ENCODE measurements around the gene ABCA3. TPM values are rescaled to one million over a fixed set of nuclear protein-coding genes. Genes with fewer than 3 reads are reported as not detected.
A peak's percentile ranks its signal among the peaks of the same experiment; 100 is the strongest.
"Not testable (repeated sequence)": the region's sequence is repeated elsewhere in the genome, so short reads cannot be mapped to it uniquely, and the experiment has no call there.

ABCA3 gene
- total RNA-seq, result 8.3 and 9.2 TPM in 2 replicates

DNA sequence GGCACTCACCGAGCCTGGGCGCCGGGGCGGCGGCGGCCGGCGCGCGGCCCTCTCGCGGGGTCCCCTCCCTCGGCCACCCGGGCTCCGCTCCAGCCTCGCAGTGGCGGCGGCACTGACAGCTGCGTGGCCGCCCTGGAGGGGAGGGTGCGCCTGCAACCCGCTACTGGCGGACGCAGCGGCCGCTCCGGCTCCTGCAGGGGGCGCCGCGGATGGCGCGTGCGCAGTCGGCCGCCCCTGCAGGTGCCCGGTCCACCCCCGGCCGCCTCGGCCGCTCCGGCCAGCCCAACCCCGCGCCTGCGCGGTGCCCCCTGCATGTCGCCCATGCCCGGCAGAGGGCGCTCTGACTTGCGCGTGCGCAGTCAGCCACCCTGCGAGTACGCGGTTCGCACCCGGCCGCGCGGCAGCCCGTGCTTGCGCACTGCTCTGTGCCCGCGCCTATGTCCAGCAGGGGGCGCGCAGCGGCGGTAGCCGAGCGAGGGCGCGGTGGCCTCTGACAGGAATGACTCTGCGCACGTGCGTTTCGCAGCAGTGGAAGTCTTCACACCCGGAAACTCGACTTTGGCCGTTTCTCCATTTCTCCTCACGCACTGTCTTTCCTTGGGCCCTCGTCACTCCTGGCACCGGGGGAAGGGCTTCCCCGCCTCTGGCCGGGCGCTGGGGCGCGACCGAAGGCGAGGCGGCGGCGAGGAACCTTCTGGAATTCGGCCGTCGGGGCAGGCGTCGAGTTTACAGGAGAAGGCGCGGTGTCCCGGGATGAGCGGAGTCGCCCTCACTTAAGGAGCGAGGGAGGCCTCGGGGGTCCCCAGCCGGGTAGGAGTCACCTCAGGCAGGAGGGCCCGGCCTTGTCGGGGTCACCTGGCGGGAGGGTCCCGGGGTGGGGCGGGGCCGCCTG, at the start of gene ABCA3:
ABCA3 (minus strand) TSS at position 165 of the 892 bp plus-strand sequence. CDS start 14,262 bp downstream, outside the sequence.
- peak within 1 kb of the TSS; percentile 82 for H3K27ac Mint-ChIP-seq
- H3K36me3 Mint-ChIP-seq (ENCODE audit: low read depth), result peaks cover 8% of the 10 kb centered on the region
- H3K4me1 Mint-ChIP-seq, result peaks cover 16% of the 10 kb centered on the region
- intact Hi-C loops (cut with micrococcal nuclease), result loop anchor here (1.0 to 5.0 kb wide), 3 partner anchors 82 to 160 kb away; no protein-coding TSS in a partner anchor
- H3K9me3 Mint-ChIP-seq, result no peaks in the 10 kb centered on the region
- H3K27me3 Mint-ChIP-seq, result peaks cover 32% of the 10 kb centered on the region
- H3K4me3 Mint-ChIP-seq, result peak within 1 kb of the TSS; percentile 93
- DNase-seq, result peak; percentile 100

DNA sequence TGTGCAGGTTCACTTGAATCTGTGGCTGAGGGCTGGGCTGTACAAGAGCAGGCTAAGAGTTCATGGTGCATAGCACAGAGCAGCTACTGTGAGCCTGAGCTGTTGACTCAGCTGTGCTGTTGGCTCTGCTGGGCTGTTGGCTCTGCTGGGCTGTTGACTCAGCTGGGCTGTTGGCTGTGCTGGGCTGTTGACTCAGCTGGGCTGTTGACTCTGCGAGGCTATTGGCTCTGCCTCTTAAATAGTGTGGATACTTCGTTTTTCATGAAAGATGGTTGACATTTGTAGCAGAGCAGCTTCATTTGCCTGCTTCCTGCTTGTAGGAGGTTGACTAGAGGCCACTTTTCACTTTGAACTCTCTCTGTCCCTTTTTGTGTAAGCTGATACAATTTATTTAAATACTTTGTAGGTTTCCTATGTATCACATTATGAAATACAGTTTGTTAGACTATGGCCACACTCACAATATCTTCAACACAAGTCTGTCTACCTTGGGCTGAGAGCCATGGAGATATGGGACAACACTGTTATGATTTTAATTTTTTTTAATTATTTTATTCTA, 48.4 kb upstream of the ABCA3 start:
- no peak for DNase-seq
- H3K36me3 Mint-ChIP-seq (ENCODE audit: low read depth), result peaks cover 3% of the 10 kb centered on the region
- peaks cover 6% of the 10 kb centered on the region for H3K27me3 Mint-ChIP-seq

DNA sequence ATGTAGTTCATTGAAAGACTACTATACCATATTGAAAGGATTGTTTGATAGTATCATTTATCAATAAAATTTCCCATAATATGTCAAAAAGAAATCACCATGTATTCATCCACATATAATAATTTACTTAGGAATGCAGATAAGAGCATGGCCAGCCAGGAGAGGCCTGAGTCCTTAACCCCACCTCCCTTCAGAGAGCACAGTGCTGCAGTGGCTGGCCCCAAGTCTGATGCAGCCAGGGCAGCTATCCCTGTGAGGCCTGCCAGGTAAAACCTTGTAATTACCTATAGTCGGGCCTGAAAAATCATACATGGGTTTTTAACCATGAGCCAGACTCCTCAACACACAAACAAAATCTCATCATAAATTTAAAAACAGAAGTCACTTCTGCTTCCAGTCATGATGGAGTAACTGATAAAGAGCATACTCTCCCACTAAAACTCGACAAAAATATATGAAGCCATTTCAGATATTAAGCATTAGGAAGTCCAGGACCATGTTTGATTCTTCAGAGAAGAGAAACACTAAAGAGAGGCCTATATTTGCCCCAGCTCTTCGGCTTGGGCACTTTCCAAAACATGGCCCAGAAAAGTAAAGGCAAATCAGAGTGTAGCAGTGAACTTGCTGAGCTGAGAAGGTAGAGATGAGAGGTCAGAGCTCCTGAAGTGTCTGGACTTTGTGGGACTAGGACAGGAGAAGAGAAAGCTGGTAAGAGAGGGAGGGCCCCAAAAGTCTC, 47.8 kb upstream of the ABCA3 start:
- Mint-ChIP-seq H3K9me3 (peaks cover 6% of the 10 kb centered on the region), H3K4me1 (peaks cover 4% of the 10 kb centered on the region), H3K4me3 (no peak overlapping the region), H3K36me3 (ENCODE audit: low read depth) (peaks cover 3% of the 10 kb centered on the region), H3K27me3 (peaks cover 6% of the 10 kb centered on the region), H3K27ac (no peak overlapping the region)
- DNase-seq, result no peak
- intact Hi-C loops (cut with micrococcal nuclease), result no loop called here

More for the DNA sequence above, 48.4 kb upstream of the ABCA3 start:
- H3K4me1 Mint-ChIP-seq, result peaks cover 4% of the 10 kb centered on the region
- H3K27ac Mint-ChIP-seq, result no peak overlapping the region
- intact Hi-C loops (cut with micrococcal nuclease), result no loop called here
- H3K4me3 Mint-ChIP-seq, result no peak overlapping the region
- H3K9me3 Mint-ChIP-seq, result peaks cover 6% of the 10 kb centered on the region

DNA sequence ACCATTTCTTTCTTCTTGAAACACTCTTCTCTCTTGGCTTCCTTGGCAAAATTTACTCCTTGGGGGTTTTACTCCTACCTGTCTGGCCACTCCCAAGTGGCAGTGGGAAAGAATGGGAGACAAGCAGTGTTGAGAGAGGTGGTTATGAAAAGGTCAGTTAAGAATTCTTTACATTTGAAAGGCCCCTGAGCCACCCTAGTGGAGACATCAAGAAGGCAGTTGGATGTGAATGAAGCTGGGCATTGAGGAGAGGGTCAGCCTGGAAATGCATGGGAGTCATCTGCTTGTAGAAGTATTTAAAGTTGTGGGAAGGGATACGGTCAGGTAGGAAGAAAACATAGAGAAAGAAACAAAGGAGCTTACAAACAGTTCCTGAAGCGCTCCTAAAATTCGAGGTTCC, 46.5 kb upstream of the ABCA3 start:
- Mint-ChIP-seq H3K27me3 (peaks cover 10% of the 10 kb centered on the region), H3K36me3 (ENCODE audit: low read depth) (peaks cover 3% of the 10 kb centered on the region), H3K4me1 (peaks cover 4% of the 10 kb centered on the region), H3K27ac (no peak overlapping the region), H3K4me3 (no peak overlapping the region), H3K9me3 (peaks cover 6% of the 10 kb centered on the region)
- DNase-seq, result no peak
- intact Hi-C loops (cut with micrococcal nuclease), result no loop called here

DNA sequence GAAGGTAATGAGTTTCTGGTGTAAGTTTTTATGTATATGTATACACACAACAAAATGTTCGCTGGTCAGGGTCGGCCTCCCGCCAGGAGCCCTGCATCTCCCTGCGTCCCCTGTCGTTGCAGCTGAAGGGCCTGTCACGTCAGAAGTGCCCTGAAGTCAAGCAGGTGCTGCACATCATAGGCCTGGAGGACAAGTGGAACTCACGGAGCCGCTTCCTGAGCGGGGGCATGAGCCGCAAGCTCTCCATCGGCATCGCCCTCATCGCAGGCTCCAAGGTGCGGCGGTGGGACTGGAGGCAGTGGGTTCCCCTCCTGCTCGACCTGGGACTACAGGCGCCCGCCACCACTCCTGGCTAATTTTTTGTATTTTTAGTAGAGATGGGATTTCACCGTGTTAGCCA, 45.5 kb upstream of the ABCA3 start:
- H3K4me1 Mint-ChIP-seq; H3K9me3 Mint-ChIP-seq; H3K27ac Mint-ChIP-seq; H3K36me3 Mint-ChIP-seq (ENCODE audit: low read depth); intact Hi-C loops (cut with micrococcal nuclease); DNase-seq; H3K4me3 Mint-ChIP-seq: not testable (repeated sequence)
- peaks cover 11% of the 10 kb centered on the region for H3K27me3 Mint-ChIP-seq

DNA sequence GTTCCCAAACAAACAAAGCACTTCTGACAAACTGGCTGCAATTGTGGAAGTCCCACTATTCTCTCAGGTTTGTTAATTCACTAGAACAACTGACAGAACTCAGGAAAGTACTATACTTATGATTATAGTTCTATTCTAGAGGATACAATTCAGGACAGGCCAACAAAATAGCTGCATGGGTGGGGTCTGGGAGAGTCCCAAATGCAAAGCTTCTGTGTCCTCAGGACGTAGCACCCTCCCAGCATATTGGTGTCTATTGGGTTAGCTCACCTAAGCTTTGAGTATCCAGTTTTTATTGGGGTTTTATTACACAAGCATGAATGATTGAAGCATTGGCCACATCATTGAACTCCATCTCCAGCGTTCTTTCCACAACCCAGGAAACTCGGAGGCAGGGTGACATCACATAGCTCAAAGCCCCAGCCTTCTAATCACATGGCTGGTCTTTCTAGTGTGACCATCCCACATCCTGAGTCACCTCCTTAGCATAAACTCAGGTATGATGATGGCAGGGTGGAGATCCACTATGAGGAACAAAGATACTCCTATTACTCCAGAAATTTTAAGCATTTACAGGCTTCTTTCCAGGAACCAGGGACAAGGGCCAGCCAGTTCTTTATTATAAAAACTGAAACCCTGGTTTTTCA, 44.8 kb upstream of the ABCA3 start:
- peaks cover 6% of the 10 kb centered on the region for H3K9me3 Mint-ChIP-seq
- H3K27me3 Mint-ChIP-seq, result peaks cover 14% of the 10 kb centered on the region
- intact Hi-C loops (cut with micrococcal nuclease), result no loop called here
- no peak overlapping the region for H3K4me3 Mint-ChIP-seq
- H3K4me1 Mint-ChIP-seq, result peaks cover 4% of the 10 kb centered on the region
- no peak for DNase-seq
- H3K27ac Mint-ChIP-seq, result no peak overlapping the region
- peaks cover 3% of the 10 kb centered on the region for H3K36me3 Mint-ChIP-seq (ENCODE audit: low read depth)

DNA sequence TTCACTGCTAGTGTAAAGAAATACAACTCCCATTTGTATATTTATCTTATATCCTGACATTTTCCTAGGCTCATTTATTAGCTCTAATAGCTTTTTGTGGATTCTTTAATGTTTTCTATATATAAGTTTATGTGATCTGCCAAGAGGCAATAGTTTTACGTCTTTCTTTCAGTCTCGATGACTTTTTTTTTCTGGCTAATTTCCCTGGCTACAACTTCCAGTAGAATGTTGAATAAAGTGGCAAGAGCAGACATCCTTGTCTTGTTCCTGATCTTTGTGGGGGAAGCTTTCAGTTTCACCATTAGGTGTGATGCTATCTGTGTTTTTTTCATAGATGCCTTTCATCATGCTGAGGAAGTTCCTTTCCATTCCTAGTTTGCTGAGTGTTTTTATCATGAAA, 43.9 kb upstream of the ABCA3 start:
- DNase-seq, result no peak
- H3K4me3 Mint-ChIP-seq, result no peak overlapping the region
- H3K27me3 Mint-ChIP-seq, result peaks cover 14% of the 10 kb centered on the region
- H3K27ac Mint-ChIP-seq, result no peak overlapping the region
- peaks cover 6% of the 10 kb centered on the region for H3K9me3 Mint-ChIP-seq
- H3K4me1 Mint-ChIP-seq, result peaks cover 4% of the 10 kb centered on the region
- H3K36me3 Mint-ChIP-seq (ENCODE audit: low read depth), result peaks cover 2% of the 10 kb centered on the region
- intact Hi-C loops (cut with micrococcal nuclease), result no loop called here

DNA sequence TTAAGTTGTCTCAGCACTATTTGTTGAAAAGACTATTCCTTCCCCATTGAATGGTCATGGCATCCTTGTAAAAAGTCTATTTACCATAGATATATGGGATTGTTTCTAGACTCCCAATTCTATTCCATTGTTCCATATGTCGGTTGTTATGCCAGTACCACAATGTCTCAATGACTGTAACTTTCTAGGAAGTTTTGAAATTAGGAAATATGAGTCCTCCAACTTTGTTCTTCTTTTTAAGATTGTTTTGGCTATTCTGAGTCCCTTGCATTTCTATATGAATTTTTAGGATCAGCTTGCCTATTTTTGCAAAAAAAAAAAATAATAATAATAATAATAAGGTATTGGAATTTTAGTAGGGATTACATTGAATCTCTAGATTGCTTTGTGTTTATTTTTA, 43.0 kb upstream of the ABCA3 start:
- peaks cover 17% of the 10 kb centered on the region for H3K27me3 Mint-ChIP-seq
- H3K27ac Mint-ChIP-seq, result no peak overlapping the region
- H3K4me3 Mint-ChIP-seq, result no peak overlapping the region
- peaks cover 4% of the 10 kb centered on the region for H3K4me1 Mint-ChIP-seq
- peaks cover 2% of the 10 kb centered on the region for H3K9me3 Mint-ChIP-seq
- intact Hi-C loops (cut with micrococcal nuclease), result no loop called here
- H3K36me3 Mint-ChIP-seq (ENCODE audit: low read depth), result peaks cover under 1% of the 10 kb centered on the region
- no peak for DNase-seq

DNA sequence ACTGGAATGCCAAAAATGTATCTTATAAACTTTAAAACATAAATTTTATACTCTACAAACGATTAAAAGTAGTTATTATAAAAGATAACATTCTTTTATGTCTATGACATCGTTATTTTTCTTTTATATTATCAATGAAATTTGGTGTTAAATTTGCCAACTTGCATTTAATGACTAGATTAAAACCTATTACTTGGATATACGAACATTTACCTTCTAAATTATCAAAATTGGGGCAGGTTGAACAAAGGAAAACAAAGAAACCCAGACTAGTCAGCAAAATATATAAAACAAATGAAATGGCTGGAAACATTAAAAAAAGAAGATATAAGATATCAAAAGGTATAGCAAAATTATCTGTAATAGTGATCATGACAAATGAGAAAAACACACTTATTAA, 34.1 kb upstream of the ABCA3 start:
- intact Hi-C loops (cut with micrococcal nuclease), result no loop called here
- no peaks in the 10 kb centered on the region for H3K36me3 Mint-ChIP-seq (ENCODE audit: low read depth)
- H3K4me1 Mint-ChIP-seq, result no peaks in the 10 kb centered on the region
- H3K4me3 Mint-ChIP-seq, result no peak overlapping the region
- no peak overlapping the region for H3K27ac Mint-ChIP-seq
- DNase-seq, result no peak
- H3K9me3 Mint-ChIP-seq, result no peaks in the 10 kb centered on the region
- peaks cover 25% of the 10 kb centered on the region for H3K27me3 Mint-ChIP-seq

DNA sequence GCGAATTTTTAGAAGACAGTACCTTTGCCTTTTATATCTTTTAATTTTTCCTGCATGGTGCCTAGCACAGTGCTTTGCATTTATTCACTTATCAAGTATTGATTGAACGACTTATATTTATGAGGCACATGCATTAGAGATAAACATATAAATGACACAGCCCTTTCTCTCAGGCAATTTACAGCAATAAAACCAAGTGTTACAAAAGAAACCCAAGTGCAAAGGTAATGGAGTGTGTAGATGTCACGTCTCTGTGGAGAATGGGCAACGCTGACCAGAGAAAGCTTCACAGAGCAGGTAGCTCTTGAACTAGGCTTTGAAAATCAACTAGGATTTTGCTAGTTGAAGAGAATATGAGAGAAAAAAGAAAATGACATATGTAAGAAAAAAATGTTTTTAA, 32.6 kb upstream of the ABCA3 start:
- Mint-ChIP-seq H3K27me3 (peaks cover 26% of the 10 kb centered on the region), H3K9me3 (no peaks in the 10 kb centered on the region)
- intact Hi-C loops (cut with micrococcal nuclease), result no loop called here

DNA sequence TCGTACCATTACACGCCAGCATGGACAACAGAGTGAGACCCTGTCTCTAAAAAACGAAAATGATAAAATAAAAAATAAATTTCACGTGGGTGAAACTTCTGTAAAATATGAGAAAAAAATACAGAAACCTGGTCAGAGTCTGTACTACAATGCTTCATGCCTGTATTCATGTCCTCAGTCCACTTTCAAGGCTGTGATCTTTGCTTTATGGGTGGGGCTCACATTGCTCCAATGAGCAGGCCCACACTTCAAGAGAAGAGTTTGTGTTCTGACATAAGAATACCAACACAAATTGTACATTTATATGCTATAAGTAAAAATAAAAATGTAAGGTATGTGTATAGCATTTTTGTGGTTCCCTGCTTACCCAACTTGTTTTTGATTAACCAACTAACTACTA, 32.2 kb upstream of the ABCA3 start:
- Mint-ChIP-seq H3K27me3 (peaks cover 26% of the 10 kb centered on the region), H3K27ac (no peak overlapping the region), H3K36me3 (ENCODE audit: low read depth) (no peaks in the 10 kb centered on the region), H3K4me3 (no peak overlapping the region), H3K9me3 (no peaks in the 10 kb centered on the region), H3K4me1 (no peaks in the 10 kb centered on the region)
- DNase-seq, result no peak
- intact Hi-C loops (cut with micrococcal nuclease), result no loop called here

More for the DNA sequence above, 32.6 kb upstream of the ABCA3 start:
- Mint-ChIP-seq H3K4me3 (no peak overlapping the region), H3K36me3 (ENCODE audit: low read depth) (no peaks in the 10 kb centered on the region), H3K4me1 (no peaks in the 10 kb centered on the region), H3K27ac (no peak overlapping the region)
- DNase-seq, result no peak

DNA sequence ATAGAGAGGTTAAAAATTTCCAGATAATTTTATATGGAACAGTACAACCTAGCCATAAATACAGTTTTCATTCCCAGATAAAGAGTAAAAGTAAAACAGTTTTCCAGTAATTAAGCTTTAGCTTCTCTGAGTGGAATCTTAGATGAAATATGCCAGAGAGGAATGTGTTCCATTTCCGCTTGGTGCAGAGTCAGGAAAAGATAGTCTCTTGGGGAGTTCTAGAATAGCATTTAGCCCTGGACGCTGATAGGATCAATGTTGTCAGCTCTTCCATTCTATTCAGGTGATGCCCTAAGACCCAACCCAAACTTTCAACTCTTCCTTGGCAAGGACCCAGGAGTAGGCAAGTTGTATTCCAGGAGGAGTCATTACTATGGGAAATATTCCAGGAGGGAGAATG, 30.9 kb upstream of the ABCA3 start:
- Mint-ChIP-seq H3K9me3 (no peaks in the 10 kb centered on the region), H3K27me3 (peaks cover 28% of the 10 kb centered on the region), H3K4me1 (no peaks in the 10 kb centered on the region), H3K4me3 (no peak overlapping the region), H3K27ac (no peak overlapping the region), H3K36me3 (ENCODE audit: low read depth) (no peaks in the 10 kb centered on the region)
- intact Hi-C loops (cut with micrococcal nuclease), result no loop called here
- DNase-seq, result no peak

DNA sequence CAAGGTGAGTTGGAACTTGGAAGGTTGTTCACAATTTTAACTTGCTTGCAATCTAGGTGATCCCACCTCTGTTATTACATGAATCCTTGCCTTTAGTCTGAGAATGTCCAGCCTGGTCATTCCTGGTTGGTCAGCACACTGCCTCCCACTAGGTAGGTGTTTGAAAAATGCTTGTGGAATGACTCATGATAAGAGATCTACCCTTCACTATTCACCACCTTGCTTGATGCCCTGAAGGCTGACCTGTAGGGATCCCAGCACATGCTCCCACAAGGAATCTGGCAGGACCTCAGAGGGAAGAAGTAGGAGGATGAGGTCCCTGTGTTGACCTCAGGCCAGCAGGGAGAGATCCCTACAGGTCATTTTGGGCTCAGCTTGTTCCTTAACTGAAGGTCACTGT, 30.2 kb upstream of the ABCA3 start:
- no peak for DNase-seq
- Mint-ChIP-seq H3K27ac (no peak overlapping the region), H3K4me1 (no peaks in the 10 kb centered on the region), H3K27me3 (peaks cover 32% of the 10 kb centered on the region), H3K4me3 (no peak overlapping the region), H3K9me3 (no peaks in the 10 kb centered on the region), H3K36me3 (ENCODE audit: low read depth) (no peaks in the 10 kb centered on the region)
- intact Hi-C loops (cut with micrococcal nuclease), result no loop called here
